Measurements from ENCODE around the gene UBE2U.
"Not testable (repeated sequence)": the region's sequence is repeated elsewhere in the genome, so short reads cannot be mapped to it uniquely, and the experiment has no call there.

UBE2U gene

GRCh38 chr1:64248065-64248464 lies 44.6 kb downstream of the UBE2U start:
- no peaks in the 10 kb centered on the region for H3K9me2 ChIP-seq (replicated peaks; ENCODE audit: insufficient read depth, low read length)
- H3K36me3 ChIP-seq (ENCODE audit: low read length): no peaks in the 10 kb centered on the region
- no peak overlapping the region for H3K9ac ChIP-seq (ENCODE audit: low read length)
- TF ChIP-seq EZH2phosphoT487 (conservative IDR thresholded peaks at IDR 0.05; ENCODE audit: low read length): no peak
- TF ChIP-seq CTCF (IDR thresholded peaks at IDR 0.05; ENCODE audit: insufficient read depth, low read length, poor library complexity, severe bottlenecking): no peak
- H4K20me1 ChIP-seq (ENCODE audit: low read depth, low read length): no peaks in the 10 kb centered on the region
- H3K4me2 ChIP-seq (ENCODE audit: low read depth, low read length, poor library complexity, severe bottlenecking): no peak overlapping the region
- H3K4me3 ChIP-seq (ENCODE audit: insufficient read depth, low read length, poor library complexity, severe bottlenecking): no peak overlapping the region
- no peak overlapping the region for H2AFZ ChIP-seq (ENCODE audit: low read depth, low read length, severe bottlenecking)
- H3K79me2 ChIP-seq (ENCODE audit: insufficient read depth, low read length): no peaks in the 10 kb centered on the region
- H3K9me3 ChIP-seq (ENCODE audit: insufficient read depth, low read length): no peaks in the 10 kb centered on the region
- H3K27ac ChIP-seq (ENCODE audit: low read depth, low read length): no peak overlapping the region
- no peaks in the 10 kb centered on the region; the same call in 1 of the 2 replicates for H3K27me3 ChIP-seq (ENCODE audit: low read length)
- 0 out of 2 replicates have a peak, but pooled peaks cover 7% of the 10 kb centered on the region for H3F3A ChIP-seq (ENCODE audit: insufficient read depth)

GRCh38 chr1:64250472-64250871 lies 47.0 kb downstream of the UBE2U start:
- H3K79me2 ChIP-seq (ENCODE audit: insufficient read depth, low read length); H3K4me3 ChIP-seq (ENCODE audit: insufficient read depth, low read length, poor library complexity, severe bottlenecking); H3K9me3 ChIP-seq (ENCODE audit: insufficient read depth, low read length); H3K36me3 ChIP-seq (ENCODE audit: low read length); H2AFZ ChIP-seq (ENCODE audit: low read depth, low read length, severe bottlenecking); H3F3A ChIP-seq (ENCODE audit: insufficient read depth); H3K27ac ChIP-seq (ENCODE audit: low read depth, low read length); H4K20me1 ChIP-seq (ENCODE audit: low read depth, low read length); H3K27me3 ChIP-seq (ENCODE audit: low read length); H3K4me2 ChIP-seq (ENCODE audit: low read depth, low read length, poor library complexity, severe bottlenecking); H3K9ac ChIP-seq (ENCODE audit: low read length); H3K9me2 ChIP-seq (replicated peaks; ENCODE audit: insufficient read depth, low read length): not testable (repeated sequence)

GRCh38 chr1:64251971-64252370 lies 48.5 kb downstream of the UBE2U start:
- no peak overlapping the region for H3K27ac ChIP-seq (ENCODE audit: low read depth, low read length)
- H3K4me3 ChIP-seq (ENCODE audit: insufficient read depth, low read length, poor library complexity, severe bottlenecking): no peak overlapping the region
- H3F3A ChIP-seq (ENCODE audit: insufficient read depth): no peaks in the 10 kb centered on the region
- no peaks in the 10 kb centered on the region for H3K79me2 ChIP-seq (ENCODE audit: insufficient read depth, low read length)
- no peak overlapping the region for H2AFZ ChIP-seq (ENCODE audit: low read depth, low read length, severe bottlenecking)
- no peaks in the 10 kb centered on the region for H3K9me3 ChIP-seq (ENCODE audit: insufficient read depth, low read length)
- H3K36me3 ChIP-seq (ENCODE audit: low read length): no peaks in the 10 kb centered on the region
- H3K27me3 ChIP-seq (ENCODE audit: low read length): no peaks in the 10 kb centered on the region; the same call in 1 of the 2 replicates
- H3K9ac ChIP-seq (ENCODE audit: low read length): no peak overlapping the region
- H3K9me2 ChIP-seq (replicated peaks; ENCODE audit: insufficient read depth, low read length): no peaks in the 10 kb centered on the region
- TF ChIP-seq CTCF (IDR thresholded peaks at IDR 0.05; ENCODE audit: insufficient read depth, low read length, poor library complexity, severe bottlenecking) (no peak), EZH2phosphoT487 (conservative IDR thresholded peaks at IDR 0.05; ENCODE audit: low read length) (no peak)
- no peak overlapping the region for H3K4me2 ChIP-seq (ENCODE audit: low read depth, low read length, poor library complexity, severe bottlenecking)
- no peaks in the 10 kb centered on the region for H4K20me1 ChIP-seq (ENCODE audit: low read depth, low read length)

GRCh38 chr1:64257233-64257632 lies 53.8 kb downstream of the UBE2U start:
- not testable (repeated sequence) for H3K9ac ChIP-seq (ENCODE audit: low read length); H3K27ac ChIP-seq (ENCODE audit: low read depth, low read length); H4K20me1 ChIP-seq (ENCODE audit: low read depth, low read length); H3K36me3 ChIP-seq (ENCODE audit: low read length); H3K9me2 ChIP-seq (replicated peaks; ENCODE audit: insufficient read depth, low read length); H3K4me2 ChIP-seq (ENCODE audit: low read depth, low read length, poor library complexity, severe bottlenecking); H3F3A ChIP-seq (ENCODE audit: insufficient read depth); H3K4me3 ChIP-seq (ENCODE audit: insufficient read depth, low read length, poor library complexity, severe bottlenecking); H3K27me3 ChIP-seq (ENCODE audit: low read length); H2AFZ ChIP-seq (ENCODE audit: low read depth, low read length, severe bottlenecking); H3K9me3 ChIP-seq (ENCODE audit: insufficient read depth, low read length); H3K79me2 ChIP-seq (ENCODE audit: insufficient read depth, low read length)

GRCh38 chr1:64258444-64258843 lies 55.0 kb downstream of the UBE2U start:
- not testable (repeated sequence) for H3K36me3 ChIP-seq (ENCODE audit: low read length); H2AFZ ChIP-seq (ENCODE audit: low read depth, low read length, severe bottlenecking); H3F3A ChIP-seq (ENCODE audit: insufficient read depth); H3K9me3 ChIP-seq (ENCODE audit: insufficient read depth, low read length); H3K4me3 ChIP-seq (ENCODE audit: insufficient read depth, low read length, poor library complexity, severe bottlenecking); H3K27ac ChIP-seq (ENCODE audit: low read depth, low read length); H4K20me1 ChIP-seq (ENCODE audit: low read depth, low read length); H3K27me3 ChIP-seq (ENCODE audit: low read length); H3K9ac ChIP-seq (ENCODE audit: low read length); H3K4me2 ChIP-seq (ENCODE audit: low read depth, low read length, poor library complexity, severe bottlenecking); H3K79me2 ChIP-seq (ENCODE audit: insufficient read depth, low read length); H3K9me2 ChIP-seq (replicated peaks; ENCODE audit: insufficient read depth, low read length)
